GM06990 (cell line): ENCODE data around the gene SASH3.

Experiments used
- DNase-seq: peaks from one replicate; pipeline ENCODE4 v3.0.0-alpha.2; 2011; ENCODE audit not compliant: insufficient read length; ENCODE audit errors: extremely low read depth
- H3K27me3 ChIP-seq: replicated peaks from 2 replicates; pipeline ENCODE4 v1.6.0; 2011; ENCODE audit warnings: low read length; ENCODE audit not compliant: control insufficient read depth, insufficient read depth
- H3K36me3 ChIP-seq: 2 replicates; pipeline ENCODE4 v1.5.1; 2011; ENCODE audit warnings: low read length; ENCODE audit not compliant: control insufficient read depth, insufficient read depth
- H3K4me3 ChIP-seq: replicated peaks from 2 replicates; pipeline ENCODE4 v1.5.1; 2011; ENCODE audit warnings: low read depth, mild to moderate bottlenecking, control low read depth, low read length
- CTCF ChIP-seq: IDR thresholded peaks from 2 replicates; pipeline ENCODE4 v1.5.1; 2011; ENCODE audit warnings: low read length, control low read depth, mild to moderate bottlenecking, inconsistent platforms; ENCODE audit not compliant: insufficient read depth, poor library complexity, severe bottlenecking

SASH3 gene

GRCh38 chrX:129783291-129783713 is 3.6 kb downstream of the SASH3 start:
- peak overlapping the region; percentile 71 for H3K4me3 ChIP-seq
- no peak for DNase-seq
- no peaks in the 10 kb centered on the region for H3K27me3 ChIP-seq
- no peak for TF ChIP-seq CTCF
- H3K36me3 ChIP-seq = peaks cover 21% of the 10 kb centered on the region

- Histone ChIP-seq H3K36me3 (peaks cover 26% of the 10 kb centered on the region), H3K27me3 (no peaks in the 10 kb centered on the region), H3K4me3 (peak overlapping the region; percentile 71)
- no peak for TF ChIP-seq CTCF
- DNase-seq = no peak
Measured at GRCh38 chrX:129784371-129784770, 4.6 kb downstream of the SASH3 start.

GRCh38 chrX:129785160-129785947 is 5.6 kb downstream of the SASH3 start:
- DNase-seq = no peak
- peak overlapping the region; percentile 48 for H3K4me3 ChIP-seq
- H3K36me3 ChIP-seq = peaks cover 33% of the 10 kb centered on the region
- H3K27me3 ChIP-seq = no peaks in the 10 kb centered on the region
- no peak for TF ChIP-seq CTCF

- no peaks in the 10 kb centered on the region for H3K27me3 ChIP-seq
- H3K36me3 ChIP-seq = peaks cover 41% of the 10 kb centered on the region
- peak; percentile 70 for DNase-seq
- H3K4me3 ChIP-seq = peak overlapping the region; percentile 31
- TF ChIP-seq CTCF = no peak
Measured at GRCh38 chrX:129786210-129786651, 6.5 kb downstream of the SASH3 start.

GRCh38 chrX:129787336-129788055 is 7.7 kb downstream of the SASH3 start:
- Histone ChIP-seq H3K27me3 (no peaks in the 10 kb centered on the region), H3K4me3 (no peak overlapping the region), H3K36me3 (peaks cover 49% of the 10 kb centered on the region)
- no peak for TF ChIP-seq CTCF
- no peak for DNase-seq
